Glomerular visceral epithelial cell (primary cell): ENCODE measurements around the gene NIT1.

Source experiments
- DNase-seq: peaks from one replicate; pipeline ENCODE4 v3.0.0-alpha.2; 2016; ENCODE audit errors: extremely low spot score

Gene NIT1

GRCh38 chr1:161153682-161154337, 35.9 kb downstream of the NIT1 start, which contains the start of gene UFC1:
UFC1 (plus strand) TSS chr1:161153978; CDS start chr1:161153998, 20 bp downstream.
- DNase-seq: peak; percentile 88

GRCh38 chr1:161157867-161158266, 40.0 kb downstream of the NIT1 start:
- DNase-seq: no peak

GRCh38 chr1:161158316-161159010, 40.6 kb downstream of the NIT1 start:
- no peak for DNase-seq

GRCh38 chr1:161159087-161159912, 41.4 kb downstream of the NIT1 start, which contains the start of gene USP21:
USP21 (plus strand) TSS chr1:161159500; CDS start chr1:161160641, 1,141 bp downstream.
- DNase-seq: peak; percentile 91

GRCh38 chr1:161159913-161160243, 42.0 kb downstream of the NIT1 start:
- DNase-seq: no peak

- no peak for DNase-seq
Observed at GRCh38 chr1:161160671-161161145, 42.8 kb downstream of the NIT1 start.

- DNase-seq: no peak
Observed at GRCh38 chr1:161161652-161162051, 43.7 kb downstream of the NIT1 start.

GRCh38 chr1:161162052-161162451, 44.1 kb downstream of the NIT1 start:
- DNase-seq: no peak

GRCh38 chr1:161162806-161163205, 44.9 kb downstream of the NIT1 start:
- DNase-seq: no peak

- no peak for DNase-seq
Observed at GRCh38 chr1:161163793-161164192, 45.9 kb downstream of the NIT1 start.

- DNase-seq: no peak
Observed at GRCh38 chr1:161164901-161165610, 47.2 kb downstream of the NIT1 start.

GRCh38 chr1:161165742-161166668, 48.1 kb downstream of the NIT1 start, which contains the start of gene PPOX:
PPOX (plus strand) TSS chr1:161166426; CDS start chr1:161166848, 422 bp downstream.
- peak; percentile 98 for DNase-seq

- DNase-seq: peak; percentile 32
Observed at GRCh38 chr1:161166669-161167548, 49.0 kb downstream of the NIT1 start.

- DNase-seq: no peak
Observed at GRCh38 chr1:161168906-161169305, 51.0 kb downstream of the NIT1 start.
